Measurements from ENCODE around the gene RPP25.
"Not testable (repeated sequence)": the region's sequence is repeated elsewhere in the genome, so short reads cannot be mapped to it uniquely, and the experiment has no call there.

RPP25 gene

DNA sequence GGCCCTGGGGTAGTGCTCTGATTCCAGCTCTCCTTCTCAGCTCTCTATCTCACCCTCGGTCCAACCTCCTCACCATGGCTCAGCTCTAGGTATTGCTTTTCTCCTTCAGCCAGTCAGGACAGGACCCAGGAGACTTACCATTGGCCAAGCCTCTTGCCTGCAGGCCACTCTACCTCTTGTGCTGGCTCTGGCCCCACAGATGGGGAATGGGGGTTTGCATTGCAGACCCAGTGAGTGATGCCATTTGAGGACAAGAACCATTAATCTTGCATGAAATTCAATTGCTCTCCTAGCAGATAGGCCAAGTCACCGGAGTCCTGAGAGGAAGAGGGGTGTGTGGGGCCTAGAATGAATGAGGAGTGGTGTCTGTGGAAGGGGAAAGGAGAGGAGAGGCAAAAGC is 6.1 kb upstream of the RPP25 start:
- DNase-seq (ENCODE audit: low read depth), result no peak

- DNase-seq (ENCODE audit: low read depth), result no peak
Measured at GRCh38 chr15:74962219-74962618, 5.6 kb upstream of the RPP25 start.

- no peak for DNase-seq (ENCODE audit: low read depth)
Measured at GRCh38 chr15:74961616-74962015, 5.0 kb upstream of the RPP25 start.

DNA sequence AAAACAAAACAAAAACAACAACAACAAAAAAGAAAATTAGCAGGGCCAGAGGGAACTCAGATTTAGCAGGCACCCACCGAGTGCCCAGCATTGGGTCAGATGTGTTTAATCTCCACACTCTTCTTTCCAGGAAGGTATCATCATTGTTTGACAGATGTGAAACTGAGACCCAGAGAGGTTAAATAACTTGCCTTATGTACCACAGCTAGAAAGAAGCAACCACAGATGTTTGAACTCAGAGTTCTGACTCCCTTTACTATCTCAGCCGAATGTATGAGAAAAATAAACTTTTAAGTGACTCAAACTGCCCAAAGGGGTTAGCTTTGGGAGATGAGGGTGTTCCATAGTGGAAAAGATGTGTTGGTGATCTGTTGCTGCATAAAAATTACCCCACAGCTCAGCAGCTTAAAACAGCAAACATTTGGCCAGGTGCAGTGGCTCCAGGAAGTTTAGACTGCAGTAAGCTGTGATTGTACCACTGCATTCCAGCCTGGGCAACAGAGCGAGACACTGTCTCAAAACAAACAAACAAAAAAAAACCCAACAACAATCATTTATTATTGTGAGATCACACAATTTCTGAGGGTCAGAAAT is 4.5 kb upstream of the RPP25 start:
- no peak for DNase-seq (ENCODE audit: low read depth)

DNA sequence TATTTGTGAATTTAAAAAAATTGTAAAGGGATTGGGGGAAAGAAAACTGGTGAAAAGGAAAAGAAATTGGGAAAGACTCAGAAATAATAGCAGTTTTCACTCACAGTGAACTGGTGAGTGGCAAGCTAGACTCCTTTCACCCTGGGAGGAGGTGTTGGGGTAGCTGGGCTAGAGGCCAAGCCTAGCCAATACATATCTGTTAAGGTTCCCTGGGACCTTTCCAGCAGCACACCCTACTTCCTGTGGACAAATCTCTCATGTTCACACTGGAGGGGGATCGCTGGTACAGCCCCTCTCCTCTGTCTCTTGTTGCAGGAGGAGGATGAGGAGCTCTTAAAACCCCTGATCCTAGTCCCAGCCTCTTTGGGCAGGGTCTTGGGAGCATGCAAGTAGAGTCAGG is 3.7 kb upstream of the RPP25 start:
- DNase-seq (ENCODE audit: low read depth), result no peak

- no peak for DNase-seq (ENCODE audit: low read depth)
Measured at GRCh38 chr15:74959586-74959939, 3.0 kb upstream of the RPP25 start.

DNA sequence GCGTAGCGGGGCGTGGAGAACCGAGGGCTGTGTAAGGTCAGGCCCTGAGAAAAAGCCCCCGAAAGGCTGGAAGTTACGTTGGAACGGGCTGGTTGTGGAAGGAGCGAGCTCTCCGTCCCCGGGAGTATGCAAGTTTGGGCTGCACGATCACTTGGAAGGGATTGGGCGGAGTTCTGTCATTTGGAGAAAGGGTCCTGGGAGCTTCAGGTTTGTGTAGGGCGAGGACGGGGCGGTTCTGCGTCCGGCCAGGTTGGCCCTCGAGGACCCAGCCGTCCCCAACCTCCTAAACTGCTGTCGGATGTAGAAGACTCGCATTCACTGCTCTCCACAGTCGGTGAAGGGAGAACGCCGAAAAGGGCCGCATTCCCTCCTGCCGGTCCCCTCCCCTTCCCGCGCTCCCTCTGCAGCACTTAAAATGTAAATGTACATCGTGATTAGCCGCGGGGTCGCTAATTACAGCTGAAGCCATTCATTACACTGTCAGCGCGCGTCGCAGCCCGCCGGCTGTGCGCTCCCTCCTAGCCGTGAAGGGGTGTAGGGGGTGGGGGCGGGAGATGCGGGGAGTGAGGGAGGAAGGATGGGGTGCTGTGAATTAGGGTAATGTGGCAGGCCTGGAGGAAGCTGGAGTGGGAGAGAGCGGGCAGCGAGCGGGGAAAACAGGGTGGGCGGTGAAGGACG is 2.5 kb upstream of the RPP25 start:
- no peak for DNase-seq (ENCODE audit: low read depth)

GRCh38 chr15:74958320-74958907 is 1.8 kb upstream of the RPP25 start:
- DNase-seq (ENCODE audit: low read depth), result no peak

DNA sequence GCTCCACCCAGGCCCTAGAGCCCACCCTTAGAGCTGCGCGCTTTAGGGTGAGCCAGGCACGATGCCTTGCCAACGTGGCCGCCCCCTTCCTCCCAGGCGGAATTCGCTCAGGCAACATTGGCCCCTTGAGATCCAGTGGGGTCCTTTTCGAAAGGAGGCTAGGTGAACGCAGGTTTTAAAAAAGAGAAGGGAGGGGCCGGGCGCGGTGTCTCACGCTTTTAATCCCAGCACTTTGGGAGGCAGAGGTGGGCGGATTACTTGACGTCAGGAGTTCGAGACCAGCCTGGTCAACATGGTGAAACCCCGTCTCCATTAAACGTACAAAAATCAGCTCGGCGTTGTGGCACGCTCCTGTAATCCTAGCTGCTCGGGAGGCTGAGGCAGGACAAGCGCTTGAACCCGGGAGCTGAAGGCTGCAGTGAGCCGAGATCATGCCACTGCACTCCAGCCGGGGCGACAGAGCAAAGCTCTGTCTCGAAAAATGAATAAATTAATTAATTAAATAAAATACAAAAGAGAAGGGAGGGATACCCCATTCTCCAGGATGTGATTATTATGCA is 984 bp upstream of the RPP25 start:
- DNase-seq (ENCODE audit: low read depth), result no peak

DNA sequence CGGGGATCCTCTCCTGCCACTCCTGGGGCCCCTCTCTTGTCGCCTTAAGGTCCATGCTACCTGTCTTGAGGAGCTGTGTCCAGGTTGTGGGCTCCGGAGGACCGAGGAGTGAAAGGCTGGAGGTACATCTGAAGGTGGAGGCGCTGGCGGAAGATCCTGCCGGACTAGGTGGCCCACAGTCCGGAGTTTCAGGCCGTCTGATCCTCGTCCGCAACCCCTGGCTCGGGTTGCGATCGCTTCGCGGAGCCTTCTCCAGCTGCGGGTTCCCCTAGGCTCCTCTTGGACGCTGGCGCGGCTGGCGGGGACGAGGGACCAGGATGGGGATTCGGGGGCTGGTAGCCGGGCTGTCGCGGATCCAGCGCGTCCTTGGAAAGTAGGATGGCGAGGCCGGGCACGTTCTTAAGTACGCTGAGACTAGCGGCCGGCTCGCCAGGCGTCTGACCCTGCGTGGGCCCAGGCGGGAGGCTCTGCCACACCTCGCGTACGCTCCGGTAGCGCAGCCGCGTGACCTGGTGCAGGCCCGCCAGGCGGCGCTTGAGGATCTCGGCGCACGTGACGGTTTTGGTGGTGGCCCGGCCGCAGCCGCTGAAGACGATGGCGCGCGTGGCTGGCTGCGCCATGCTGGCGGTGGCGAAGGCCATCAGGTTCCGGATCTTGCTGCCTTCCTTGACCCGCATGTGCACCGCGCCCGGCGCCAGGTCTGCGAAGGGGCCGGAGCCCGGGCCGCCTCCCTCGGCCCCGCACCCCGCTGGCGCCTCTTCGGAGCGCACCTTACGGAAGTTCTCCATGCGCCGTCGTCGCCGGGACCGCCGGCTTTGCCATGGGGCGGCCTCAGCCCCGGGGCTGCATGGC is 550 bp downstream of the RPP25 start:
- no peak for DNase-seq (ENCODE audit: low read depth)

DNA sequence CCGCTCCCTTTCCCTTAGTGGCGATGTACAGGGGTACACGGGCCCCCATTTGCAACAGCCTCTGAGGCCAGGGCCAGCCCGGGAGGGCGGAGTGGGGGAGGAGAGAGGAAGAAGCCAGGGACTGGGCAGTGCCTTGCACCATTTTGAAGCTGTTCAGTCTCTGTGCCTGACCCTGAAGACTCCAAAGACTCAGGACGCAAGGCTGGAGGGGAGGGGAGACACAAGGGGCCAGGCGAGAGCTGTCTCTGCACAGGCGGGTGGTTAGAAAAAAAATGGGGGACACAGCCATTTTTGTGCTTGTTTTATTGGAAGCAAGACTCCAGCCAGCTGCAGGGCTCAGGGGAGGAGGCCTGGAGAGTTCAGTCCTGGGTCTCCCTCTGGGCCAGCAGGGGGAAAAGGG is 1.6 kb downstream of the RPP25 start:
- no peak for DNase-seq (ENCODE audit: low read depth)

- no peak for DNase-seq (ENCODE audit: low read depth)
Measured at GRCh38 chr15:74954515-74954914, 2.1 kb downstream of the RPP25 start.

GRCh38 chr15:74951006-74951405 is 5.6 kb downstream of the RPP25 start:
- DNase-seq (ENCODE audit: low read depth), result no peak

GRCh38 chr15:74950078-74950908 is 6.3 kb downstream of the RPP25 start:
- DNase-seq (ENCODE audit: low read depth), result peak; percentile 48

GRCh38 chr15:74937590-74938371 is 18.8 kb downstream of the RPP25 start, which contains the start of gene COX5A:
COX5A (minus strand) TSS chr15:74938073; CDS start chr15:74938014, 59 bp downstream.
- DNase-seq (ENCODE audit: low read depth), result peak; percentile 76

GRCh38 chr15:74937272-74937589 is 19.3 kb downstream of the RPP25 start:
- DNase-seq (ENCODE audit: low read depth), result no peak

DNA sequence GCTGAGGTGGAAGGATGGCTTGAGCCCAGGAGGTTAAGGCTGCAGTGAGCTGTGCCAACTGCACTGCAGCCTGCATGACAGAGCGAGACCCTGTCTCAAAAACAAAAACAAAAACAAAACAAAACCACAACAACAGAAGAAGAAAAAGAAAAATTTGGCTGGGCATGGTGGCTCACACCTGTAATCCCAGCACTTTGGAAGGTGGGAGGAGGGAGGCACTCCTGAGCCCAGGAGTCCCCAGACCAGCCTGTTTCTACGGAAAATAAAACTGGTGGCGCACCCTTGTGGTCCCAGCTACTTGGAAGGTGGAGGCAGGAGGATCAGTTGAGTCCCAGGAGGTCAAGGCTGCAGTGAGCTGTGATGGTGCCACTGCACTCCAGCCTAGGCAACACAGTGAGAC is 21.4 kb downstream of the RPP25 start:
- DNase-seq (ENCODE audit: low read depth), result not testable (repeated sequence)

DNA sequence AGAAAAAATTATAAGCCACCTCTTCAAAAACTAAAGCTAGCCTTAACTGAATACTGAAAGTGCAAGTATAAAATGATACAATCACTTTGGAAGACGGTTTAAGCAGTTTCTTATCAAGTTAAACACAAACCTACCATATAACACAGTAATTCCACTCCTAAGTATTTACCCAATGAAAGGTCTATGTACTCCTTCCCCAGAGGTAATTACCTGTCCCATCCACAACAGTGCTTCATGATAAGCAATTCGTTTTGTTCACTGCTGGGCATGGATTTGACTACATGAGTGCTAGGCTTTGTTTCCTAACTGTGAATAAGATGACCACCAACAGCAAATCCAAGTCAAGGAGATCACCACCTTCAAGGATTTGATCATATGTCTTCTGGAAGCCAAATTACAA is 23.0 kb downstream of the RPP25 start:
- no peak for DNase-seq (ENCODE audit: low read depth)

- DNase-seq (ENCODE audit: low read depth), result no peak
Measured at GRCh38 chr15:74928771-74929198, 27.8 kb downstream of the RPP25 start.

- DNase-seq (ENCODE audit: low read depth), result no peak
Measured at GRCh38 chr15:74924525-74924924, 32.0 kb downstream of the RPP25 start.

- DNase-seq (ENCODE audit: low read depth), result no peak
Measured at GRCh38 chr15:74920456-74920855, 36.1 kb downstream of the RPP25 start.

All from HS-5 (cell line).